ENCODE measurements around the gene CDCP1.

The CDCP1 gene

DNA sequence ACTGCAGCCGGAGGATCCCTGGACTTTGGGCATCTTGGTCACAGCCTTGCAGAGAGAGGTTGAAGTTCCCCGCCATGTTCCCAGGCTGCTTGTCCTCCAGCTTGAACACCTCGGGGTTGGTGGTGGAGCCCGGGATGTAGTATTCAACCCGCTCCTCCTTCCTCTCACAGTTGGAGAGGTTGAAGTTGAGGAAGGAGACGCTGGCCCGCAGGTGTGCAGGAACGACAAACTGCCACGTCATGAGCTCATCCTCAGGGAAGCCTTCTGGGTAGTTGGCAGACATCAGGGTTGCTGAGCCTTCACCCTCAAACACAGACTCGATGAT is 35.7 kb downstream of the CDCP1 start:
- TF ChIP-seq, protein P1, sequence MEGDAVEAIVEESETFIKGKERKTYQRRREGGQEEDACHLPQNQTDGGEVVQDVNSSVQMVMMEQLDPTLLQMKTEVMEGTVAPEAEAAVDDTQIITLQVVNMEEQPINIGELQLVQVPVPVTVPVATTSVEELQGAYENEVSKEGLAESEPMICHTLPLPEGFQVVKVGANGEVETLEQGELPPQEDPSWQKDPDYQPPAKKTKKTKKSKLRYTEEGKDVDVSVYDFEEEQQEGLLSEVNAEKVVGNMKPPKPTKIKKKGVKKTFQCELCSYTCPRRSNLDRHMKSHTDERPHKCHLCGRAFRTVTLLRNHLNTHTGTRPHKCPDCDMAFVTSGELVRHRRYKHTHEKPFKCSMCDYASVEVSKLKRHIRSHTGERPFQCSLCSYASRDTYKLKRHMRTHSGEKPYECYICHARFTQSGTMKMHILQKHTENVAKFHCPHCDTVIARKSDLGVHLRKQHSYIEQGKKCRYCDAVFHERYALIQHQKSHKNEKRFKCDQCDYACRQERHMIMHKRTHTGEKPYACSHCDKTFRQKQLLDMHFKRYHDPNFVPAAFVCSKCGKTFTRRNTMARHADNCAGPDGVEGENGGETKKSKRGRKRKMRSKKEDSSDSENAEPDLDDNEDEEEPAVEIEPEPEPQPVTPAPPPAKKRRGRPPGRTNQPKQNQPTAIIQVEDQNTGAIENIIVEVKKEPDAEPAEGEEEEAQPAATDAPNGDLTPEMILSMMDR (conservative IDR thresholded peaks at IDR 0.05; ENCODE audit: low read depth, low read length): no peak
- no peak for DNase-seq (ENCODE audit: low read depth)
- no peak overlapping the region for H3K4me3 ChIP-seq (ENCODE audit: low read length)

DNA sequence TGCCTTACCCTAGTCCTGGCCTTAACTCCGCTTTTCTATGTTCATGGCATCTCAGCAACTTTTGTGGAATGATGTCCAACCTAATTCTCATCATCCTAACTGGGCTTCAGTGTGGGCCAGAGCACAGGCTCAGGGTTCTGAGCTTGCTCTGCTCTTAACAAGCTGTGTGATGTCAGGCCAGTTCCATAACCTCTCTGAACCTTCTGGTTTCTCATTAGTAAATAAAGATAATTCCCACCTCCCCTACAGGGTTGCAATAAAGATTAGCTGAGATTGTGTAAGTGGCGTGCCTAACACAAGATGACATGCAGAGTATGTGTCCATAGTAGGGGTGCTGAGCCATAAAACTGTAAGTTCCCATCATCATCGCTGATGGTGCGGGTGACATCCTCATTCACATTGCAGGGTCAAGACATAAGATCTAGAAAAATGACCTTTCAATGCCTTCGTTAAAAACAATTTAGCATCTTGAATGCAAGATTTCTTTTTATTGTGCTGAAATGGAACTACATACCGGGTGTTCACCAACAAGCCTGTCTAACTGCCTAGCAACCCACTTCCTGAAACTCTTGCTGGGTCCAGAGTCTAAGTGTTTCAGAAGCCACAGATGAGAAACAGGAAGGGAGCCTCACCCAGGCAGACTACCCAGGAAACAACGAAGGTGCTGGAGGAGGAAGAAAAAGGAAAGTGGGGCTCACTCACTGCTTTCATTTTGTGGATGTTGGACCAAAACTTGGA is 36.2 kb downstream of the CDCP1 start:
- no peak overlapping the region for H3K4me3 ChIP-seq (ENCODE audit: low read length)
- TF ChIP-seq, protein P1 (conservative IDR thresholded peaks at IDR 0.05; ENCODE audit: low read depth, low read length): no peak
- DNase-seq (ENCODE audit: low read depth): no peak

DNA sequence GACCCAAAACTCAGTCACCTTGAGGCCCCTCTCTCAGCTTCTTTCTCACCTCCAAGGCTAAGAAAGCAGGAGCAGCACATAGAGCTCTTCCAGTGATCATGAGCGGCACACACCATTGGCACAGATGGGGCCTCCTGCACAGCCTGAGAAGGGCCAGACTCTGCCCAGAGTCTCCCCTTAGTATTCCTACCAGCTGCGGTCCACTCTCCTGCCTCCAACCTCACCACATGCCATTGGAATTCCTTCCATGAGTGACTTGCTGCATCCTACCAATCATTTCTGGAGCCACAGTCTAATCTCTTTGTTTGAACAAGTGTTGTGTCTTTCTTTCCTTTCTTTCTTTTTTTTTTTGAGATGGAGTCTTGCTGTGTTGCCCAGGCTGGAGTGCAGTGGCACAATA is 39.3 kb downstream of the CDCP1 start:
- TF ChIP-seq, protein P1 (conservative IDR thresholded peaks at IDR 0.05; ENCODE audit: low read depth, low read length): no peak
- no peak for DNase-seq (ENCODE audit: low read depth)
- no peak overlapping the region for H3K4me3 ChIP-seq (ENCODE audit: low read length)

DNA sequence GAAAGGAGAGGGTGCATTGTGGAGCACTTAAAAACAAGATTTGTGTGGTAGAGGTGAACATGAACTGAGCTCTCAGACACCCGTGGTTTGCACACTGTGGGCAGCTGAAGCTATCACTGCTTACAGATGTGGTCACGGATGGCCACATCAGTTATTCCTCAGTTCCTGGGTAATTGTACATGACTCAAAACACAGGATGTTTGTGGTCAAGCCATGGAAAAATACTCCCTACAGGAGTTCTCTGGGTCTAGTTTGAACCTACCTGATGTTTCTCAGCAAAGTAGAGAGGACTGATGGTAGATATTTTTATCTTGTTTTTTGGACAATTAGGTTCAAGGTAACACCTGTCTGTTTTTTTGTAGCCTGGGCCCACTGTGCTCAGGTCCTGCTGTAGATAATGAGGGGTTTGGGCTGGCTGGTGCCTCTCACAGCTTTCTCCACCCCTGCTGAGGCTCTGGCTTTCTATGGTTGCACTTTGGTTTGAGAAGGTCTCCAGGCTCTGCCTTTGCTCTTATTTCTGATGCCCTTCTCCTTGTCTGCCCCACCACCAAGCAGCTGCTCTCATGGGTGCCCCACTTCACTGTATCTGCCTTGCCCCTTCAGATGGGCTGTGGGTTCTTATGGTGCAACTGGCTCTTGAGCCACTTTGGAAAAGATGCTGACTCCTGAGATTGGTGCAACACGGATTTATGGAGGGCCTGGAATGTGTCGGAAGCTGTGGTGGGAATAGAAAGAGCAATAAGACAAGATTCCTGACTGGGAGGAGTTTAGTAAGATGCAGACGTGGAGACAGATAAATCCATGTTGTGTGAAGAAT is 40.1 kb downstream of the CDCP1 start:
- no peak for DNase-seq (ENCODE audit: low read depth)
- TF ChIP-seq, protein P1 (conservative IDR thresholded peaks at IDR 0.05; ENCODE audit: low read depth, low read length): no peak
- no peak overlapping the region for H3K4me3 ChIP-seq (ENCODE audit: low read length)

DNA sequence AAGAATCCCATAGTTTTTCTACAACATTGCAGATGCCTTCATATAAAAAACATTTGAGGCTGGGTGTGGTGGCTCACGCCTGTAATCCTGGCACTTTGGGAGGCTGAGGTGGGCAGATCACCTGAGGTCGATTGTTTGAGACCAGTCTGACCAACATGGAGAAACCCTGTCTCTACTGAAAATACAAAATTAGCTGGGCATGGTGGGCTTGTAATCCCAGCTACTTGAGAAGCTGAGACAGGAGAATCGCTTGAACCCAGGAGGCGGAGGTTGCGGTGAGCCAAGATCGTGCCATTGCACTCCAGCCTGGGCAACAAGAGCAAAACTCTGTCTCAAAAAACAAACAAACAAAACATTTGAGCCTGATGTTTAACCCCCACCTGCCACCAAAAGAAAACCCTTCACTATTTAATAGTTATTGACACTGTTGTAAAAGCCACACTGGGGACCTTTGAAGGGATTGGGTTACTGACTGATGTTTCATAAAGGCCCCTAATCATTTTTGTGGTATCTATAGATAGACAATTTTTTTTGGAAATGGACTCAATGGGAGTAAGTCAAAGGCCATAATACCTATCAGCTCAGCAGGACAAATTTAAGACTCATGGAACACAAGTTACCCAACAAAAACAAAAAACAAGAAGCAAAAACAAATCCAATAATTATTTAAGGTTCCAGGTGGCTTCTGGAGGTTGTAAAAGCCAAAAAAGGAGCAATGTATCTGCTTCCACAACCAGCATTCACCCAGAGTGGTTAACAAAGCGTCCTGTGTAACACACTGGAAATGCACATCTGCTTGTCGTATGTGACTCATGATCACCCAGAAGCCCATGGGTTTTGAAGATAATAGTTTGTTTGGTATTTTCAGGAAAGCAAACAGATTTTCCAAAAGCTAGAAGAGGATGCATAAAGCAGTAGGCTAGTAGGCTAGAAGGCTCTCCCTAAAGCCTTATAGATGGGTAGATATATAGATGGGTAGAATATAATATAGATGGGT is 41.2 kb downstream of the CDCP1 start:
- DNase-seq (ENCODE audit: low read depth): no peak
- TF ChIP-seq, protein P1 (conservative IDR thresholded peaks at IDR 0.05; ENCODE audit: low read depth, low read length): no peak
- no peak overlapping the region for H3K4me3 ChIP-seq (ENCODE audit: low read length)

DNA sequence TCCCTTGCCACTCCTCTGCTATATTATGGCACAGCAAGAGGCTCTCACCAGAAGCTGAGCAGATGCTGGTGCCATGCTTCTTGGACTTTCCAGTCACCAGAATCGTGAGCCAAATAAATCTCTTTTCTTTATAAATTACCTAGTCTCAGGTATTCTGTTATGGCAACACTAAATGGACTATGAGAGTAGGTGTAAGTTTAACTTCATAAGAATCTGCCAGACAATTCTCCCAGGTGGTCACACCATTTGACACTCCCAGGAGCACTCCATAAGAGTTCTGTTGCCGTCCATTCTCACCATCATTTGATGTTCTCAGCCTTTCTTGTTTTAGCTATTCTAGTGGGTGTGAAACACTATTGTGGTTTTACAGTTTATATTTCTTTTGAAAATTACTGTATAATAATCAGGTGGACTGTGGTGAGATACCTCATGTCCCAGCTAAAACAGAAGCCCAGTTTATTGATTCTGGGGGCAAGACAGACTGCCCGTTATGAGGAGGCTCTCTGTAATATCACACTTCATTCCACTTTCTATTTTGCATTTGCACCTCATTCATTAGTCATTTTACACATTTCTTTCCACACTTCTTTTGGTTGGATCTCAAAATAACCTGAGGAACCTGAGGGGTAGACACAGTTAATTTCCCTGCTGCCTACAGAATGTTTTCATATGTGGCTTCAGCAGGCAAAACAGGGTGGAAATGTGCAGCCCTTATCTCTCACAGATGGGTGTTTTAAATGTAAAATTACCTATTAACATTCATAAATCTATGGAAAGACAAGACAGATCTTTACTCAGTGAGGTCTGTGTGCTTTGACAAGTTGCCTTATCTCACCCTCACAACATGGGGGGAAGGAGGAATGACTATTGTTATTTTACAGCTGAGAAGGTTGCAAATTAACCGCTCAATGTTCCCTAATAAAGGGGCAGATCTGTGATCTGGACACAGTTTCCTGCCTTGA is 42.1 kb downstream of the CDCP1 start:
- no peak overlapping the region for H3K4me3 ChIP-seq (ENCODE audit: low read length)
- no peak for DNase-seq (ENCODE audit: low read depth)
- TF ChIP-seq, protein P1 (conservative IDR thresholded peaks at IDR 0.05; ENCODE audit: low read depth, low read length): no peak

Measured in retinal pigment epithelial cell (primary cell).